ENCODE results near the gene FGD6. TPM values are rescaled to one million over a fixed set of nuclear protein-coding genes. Genes with fewer than 3 reads are reported as not detected.

The FGD6 gene
- total RNA-seq, 1 experiment from 2014 or later: 8.1 TPM

GRCh38 chr12:95088379-95088778, 128.9 kb downstream of the FGD6 start:
- DNase-seq (ENCODE audit: low spot score): no peak

DNA sequence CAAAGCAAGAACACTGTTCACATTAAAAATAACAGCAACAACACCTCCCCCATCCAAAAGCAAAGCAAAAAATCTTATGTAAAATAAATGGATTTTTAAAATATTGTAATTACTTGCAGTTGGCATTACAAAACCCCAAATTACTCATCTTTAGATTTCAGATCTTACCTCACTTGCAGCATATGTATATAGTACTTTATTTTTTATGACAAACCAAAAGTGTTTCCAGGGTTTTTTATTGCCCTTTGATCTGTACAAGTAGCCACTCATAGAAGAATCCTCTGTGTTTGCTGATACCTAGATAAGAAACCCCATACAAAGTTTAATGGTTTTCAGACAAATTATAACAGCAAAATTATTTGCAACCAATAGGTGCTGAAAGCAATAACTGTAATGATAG, 131.7 kb downstream of the FGD6 start:
- DNase-seq (ENCODE audit: low spot score): no peak

DNA sequence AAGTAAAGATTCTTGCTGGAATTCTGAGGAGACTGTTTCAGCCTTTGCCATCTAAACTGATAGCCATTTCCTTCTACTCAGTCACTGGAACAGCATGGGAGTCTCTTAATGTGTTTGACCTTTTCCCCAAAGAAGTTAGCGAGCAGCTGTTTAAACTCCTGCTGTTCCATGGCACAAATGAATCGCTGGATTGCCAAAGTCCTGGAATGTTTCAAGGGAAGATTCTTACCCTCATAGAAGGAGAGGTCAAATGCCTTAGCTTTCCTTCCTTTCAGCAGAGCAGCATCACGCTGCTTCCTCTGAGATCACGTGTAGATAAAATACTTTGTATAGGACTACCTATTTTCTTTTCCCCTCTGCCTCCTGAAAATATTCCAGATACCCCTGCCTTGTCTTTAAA, 133.3 kb downstream of the FGD6 start:
- peak; percentile 26 for DNase-seq (ENCODE audit: low spot score)

- DNase-seq (ENCODE audit: low spot score): no peak
Measured at GRCh38 chr12:95083471-95083870, 133.8 kb downstream of the FGD6 start.

DNA sequence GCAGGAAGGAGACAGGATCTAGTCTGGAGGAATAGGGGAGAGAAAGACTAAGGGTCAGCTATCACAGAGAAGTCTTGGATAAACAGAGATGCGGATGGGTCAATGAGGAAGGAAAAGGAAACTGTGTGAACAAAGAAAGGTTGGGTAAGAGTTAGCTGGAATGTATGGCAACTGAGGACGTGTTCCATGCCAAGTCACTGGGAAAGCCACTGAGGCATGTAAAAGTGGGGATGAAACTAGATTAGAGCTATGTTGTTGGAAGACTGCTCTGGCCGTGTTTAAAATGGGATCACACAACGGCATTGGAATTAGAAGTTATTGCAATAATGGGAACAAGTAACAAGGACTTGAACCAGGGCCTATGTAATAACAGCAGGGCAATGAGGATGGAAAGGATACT, 139.9 kb downstream of the FGD6 start:
- no peak for DNase-seq (ENCODE audit: low spot score)

DNA sequence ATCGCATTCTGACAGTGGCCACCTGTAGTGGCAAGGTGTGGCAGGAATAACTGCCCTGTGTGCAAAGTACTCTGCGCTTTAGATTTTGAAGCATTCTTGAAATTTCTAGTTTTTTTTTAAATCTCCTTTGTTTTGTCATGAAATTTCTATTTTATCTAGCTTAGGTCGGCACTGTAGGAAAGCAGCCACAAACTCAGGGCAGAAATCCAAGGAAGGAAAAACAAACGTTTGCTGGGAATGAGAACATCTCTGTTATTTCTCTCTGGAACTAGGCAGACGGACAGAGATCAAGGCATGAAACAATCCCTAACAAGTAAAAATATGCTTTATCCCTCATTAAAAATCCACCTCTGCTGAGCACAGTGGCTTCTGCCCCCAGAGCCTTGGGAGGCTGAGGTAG, 142.5 kb downstream of the FGD6 start:
- DNase-seq (ENCODE audit: low spot score): no peak

GRCh38 chr12:95073698-95074520, 143.4 kb downstream of the FGD6 start:
- DNase-seq (ENCODE audit: low spot score): no peak

- DNase-seq (ENCODE audit: low spot score): peak; percentile 93
Measured at GRCh38 chr12:95072900-95073697, 144.2 kb downstream of the FGD6 start, which contains the start of gene NR2C1. TSS of gene NR2C1 (minus strand) at chr12:95073618. CDS start at chr12:95067384, 6,234 bp downstream.

GRCh38 chr12:95070378-95070777, 146.9 kb downstream of the FGD6 start:
- DNase-seq (ENCODE audit: low spot score): no peak

DNA sequence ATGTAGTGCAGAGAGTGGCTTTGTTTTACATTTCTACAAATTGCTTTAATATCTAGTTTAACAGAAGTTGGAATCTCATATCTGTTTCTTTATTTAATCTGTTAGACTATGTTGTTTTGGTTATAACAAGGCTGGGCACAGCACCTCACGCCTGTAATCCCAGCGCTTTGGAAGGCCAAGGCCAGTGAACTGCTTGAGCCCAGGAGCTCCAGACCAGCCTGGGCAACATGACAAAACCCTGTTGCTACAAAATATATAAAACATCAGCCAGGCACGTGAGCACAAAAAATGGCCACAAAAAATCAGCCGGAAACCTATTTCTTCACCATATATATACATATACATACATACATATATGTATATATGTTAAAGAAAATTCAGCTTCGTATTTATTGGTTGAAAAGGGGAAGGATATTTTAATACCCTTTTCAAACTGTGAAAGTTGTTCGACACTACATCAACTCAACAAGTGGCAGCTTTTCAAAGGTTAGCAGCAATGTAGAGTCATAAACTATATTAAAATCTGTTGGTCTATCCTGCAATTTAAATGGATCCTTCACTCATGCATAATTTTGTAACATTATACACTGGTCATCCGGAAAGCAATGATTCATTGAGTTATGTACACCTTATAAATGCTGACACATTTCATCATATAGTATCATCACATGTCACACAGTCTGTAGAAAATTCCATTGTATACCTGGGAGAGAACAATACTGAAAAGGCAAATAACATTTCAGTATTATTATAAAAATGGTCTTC, 151.0 kb downstream of the FGD6 start:
- DNase-seq (ENCODE audit: low spot score): no peak

DNA sequence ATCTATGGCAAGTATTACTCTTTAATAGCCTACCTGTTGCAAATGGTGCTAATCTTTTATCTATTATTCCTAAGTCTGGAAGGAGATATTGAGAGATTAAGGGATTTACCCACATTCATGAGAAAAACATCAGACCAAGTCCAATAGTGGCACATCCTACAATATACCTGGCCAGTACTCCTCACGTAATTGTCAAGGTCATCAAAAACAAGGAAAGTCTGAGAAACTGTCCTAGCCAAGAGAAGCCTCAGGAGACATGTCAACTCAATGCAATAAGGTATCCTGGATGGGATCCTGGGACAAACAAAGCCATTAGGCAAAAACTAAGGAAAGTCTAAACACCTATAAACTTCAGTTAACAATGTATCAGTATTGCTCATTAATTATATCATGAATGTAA, 156.3 kb downstream of the FGD6 start:
- DNase-seq (ENCODE audit: low spot score): no peak

DNA sequence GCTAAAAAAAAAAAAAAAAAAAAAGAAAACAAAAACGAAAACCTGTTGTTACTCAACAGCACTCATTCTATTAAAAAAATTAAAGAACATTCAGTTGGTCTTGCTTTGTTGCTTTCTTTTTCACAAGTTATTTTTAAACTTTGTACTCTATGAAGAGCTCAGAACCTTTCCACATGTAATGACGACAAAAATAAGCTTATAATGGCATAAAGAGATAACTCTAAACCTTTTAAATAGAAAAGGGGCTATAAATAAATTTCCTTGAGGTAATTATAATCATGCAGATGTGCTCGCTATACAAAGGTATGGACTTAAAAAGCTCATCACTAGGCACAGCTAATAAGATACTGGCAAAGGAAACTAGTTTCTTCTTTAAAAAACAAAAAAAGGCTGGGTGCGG, 157.3 kb downstream of the FGD6 start:
- no peak for DNase-seq (ENCODE audit: low spot score)

GRCh38 chr12:95057424-95057823, 159.8 kb downstream of the FGD6 start:
- DNase-seq (ENCODE audit: low spot score): no peak

DNA sequence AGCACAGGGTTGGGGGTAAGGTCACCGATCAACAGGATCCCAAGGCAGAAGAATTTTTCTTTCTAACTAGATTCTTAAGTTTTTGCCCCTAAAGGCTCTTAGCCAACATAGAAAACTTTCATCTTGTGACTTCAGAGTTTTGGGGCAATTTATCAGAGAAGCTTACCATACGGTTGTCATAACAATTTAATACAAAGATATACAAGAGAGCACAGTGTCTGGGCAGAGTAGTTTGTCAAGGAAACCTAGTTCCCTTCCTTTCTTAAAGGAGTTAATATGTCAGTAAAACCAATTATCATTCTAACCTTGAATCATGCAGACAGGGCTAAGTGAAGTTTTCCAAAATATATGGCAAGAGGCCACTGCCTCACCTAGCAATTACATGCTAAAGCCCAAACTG, 162.2 kb downstream of the FGD6 start:
- no peak for DNase-seq (ENCODE audit: low spot score)

DNA sequence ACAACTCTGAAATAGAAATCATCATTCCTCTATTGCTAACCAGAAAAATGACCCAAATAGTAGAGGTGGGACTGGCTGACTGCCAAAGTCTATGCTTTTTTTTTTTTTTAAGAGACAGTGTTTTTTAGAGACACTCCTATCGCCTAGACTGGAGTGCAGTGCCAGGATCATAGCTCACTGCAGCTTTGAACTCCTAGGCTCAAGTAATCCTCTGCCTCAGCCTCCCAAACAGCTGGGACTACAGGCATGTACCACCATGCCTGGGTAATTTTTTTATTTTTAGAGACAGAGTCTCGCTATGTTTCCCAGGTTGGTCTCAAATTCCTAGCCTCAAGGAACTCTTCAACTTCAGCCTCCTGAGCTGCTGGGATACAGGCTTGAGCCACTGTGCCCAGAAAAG, 163.1 kb downstream of the FGD6 start:
- no peak for DNase-seq (ENCODE audit: low spot score)

- DNase-seq (ENCODE audit: low spot score): no peak
Measured at GRCh38 chr12:95051241-95051640, 166.0 kb downstream of the FGD6 start.

DNA sequence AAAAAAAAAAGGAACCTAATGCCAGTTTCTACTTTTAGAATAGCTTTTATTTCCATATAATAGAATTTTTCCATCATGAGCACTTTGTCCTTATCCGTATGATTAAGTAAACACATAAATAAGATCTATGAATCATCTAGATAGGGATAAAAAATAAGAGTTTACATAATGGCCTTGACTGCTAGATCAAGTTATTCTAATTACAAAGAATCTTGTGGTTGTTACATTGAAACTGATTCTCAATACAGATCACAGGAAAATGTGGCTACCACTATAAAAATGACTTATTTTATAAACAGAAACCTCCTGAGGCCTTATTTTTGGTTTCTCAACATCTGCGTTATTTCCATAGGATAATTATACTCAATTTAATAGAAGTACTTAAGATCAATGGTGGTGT, 179.4 kb downstream of the FGD6 start:
- peak; percentile 30 for DNase-seq (ENCODE audit: low spot score)

- no peak for DNase-seq (ENCODE audit: low spot score)
Measured at GRCh38 chr12:95034750-95035149, 182.5 kb downstream of the FGD6 start.
